ENCODE data around the gene INPP4B.

Gene INPP4B

GRCh38 chr4:142307857-142308256 lies 538.2 kb downstream of the INPP4B start:
- no peak for DNase-seq
- H3K27ac ChIP-seq (ENCODE audit: low read length), result no peak overlapping the region

GRCh38 chr4:142297313-142297712 lies 548.8 kb downstream of the INPP4B start:
- ATAC-seq (ENCODE audit: insufficient read depth, low read depth), result no peak
- no peaks in the 10 kb centered on the region for H3K79me2 ChIP-seq (ENCODE audit: insufficient read depth, low read length)
- H3K9ac ChIP-seq (ENCODE audit: low read depth, low read length), result no peak overlapping the region
- H3K4me3 ChIP-seq (ENCODE audit: low read depth in 1 of 2, low read length in 2 of 2), result no peak overlapping the region
- no peak overlapping the region for H2AFZ ChIP-seq (ENCODE audit: low read depth, low read length)
- H3K4me1 ChIP-seq (ENCODE audit: insufficient read depth, low read length), result no peaks in the 10 kb centered on the region
- H3K4me2 ChIP-seq (ENCODE audit: insufficient read depth, low read length), result no peak overlapping the region
- H4K20me1 ChIP-seq (ENCODE audit: insufficient read depth, low read length), result no peaks in the 10 kb centered on the region
- no peak for DNase-seq
- no peak overlapping the region for H3K27ac ChIP-seq (ENCODE audit: low read length)
- no peaks in the 10 kb centered on the region for H3K27me3 ChIP-seq (ENCODE audit: insufficient read depth, low read length, poor library complexity)
- TF ChIP-seq EZH2 (IDR thresholded peaks at IDR 0.05; ENCODE audit: borderline replicate concordance, low read depth, low read length, severe bottlenecking) (no peak), CTCF (IDR thresholded peaks at IDR 0.05; ENCODE audit: borderline replicate concordance, extremely low read depth, low read length, poor library complexity, severe bottlenecking) (no peak)
- peaks cover 29% of the 10 kb centered on the region; the same call in 1 of the 2 replicates for H3K36me3 ChIP-seq (ENCODE audit: insufficient read depth, low read length)
- H3K9me3 ChIP-seq (ENCODE audit: insufficient read depth, low read length, severe bottlenecking), result no peaks in the 10 kb centered on the region

More at GRCh38 chr4:142307857-142308256, 538.2 kb downstream of the INPP4B start:
- no peak overlapping the region for H3K9ac ChIP-seq (ENCODE audit: low read depth, low read length)
- ATAC-seq (ENCODE audit: insufficient read depth, low read depth), result no peak
- no peaks in the 10 kb centered on the region for H4K20me1 ChIP-seq (ENCODE audit: insufficient read depth, low read length)
- no peaks in the 10 kb centered on the region for H3K27me3 ChIP-seq (ENCODE audit: insufficient read depth, low read length, poor library complexity)
- H2AFZ ChIP-seq (ENCODE audit: low read depth, low read length), result no peak overlapping the region
- H3K4me2 ChIP-seq (ENCODE audit: insufficient read depth, low read length), result no peak overlapping the region
- H3K9me3 ChIP-seq (ENCODE audit: insufficient read depth, low read length, severe bottlenecking), result no peaks in the 10 kb centered on the region
- H3K4me3 ChIP-seq (ENCODE audit: low read depth in 1 of 2, low read length in 2 of 2), result no peak overlapping the region
- no peaks in the 10 kb centered on the region for H3K4me1 ChIP-seq (ENCODE audit: insufficient read depth, low read length)
- H3K36me3 ChIP-seq (ENCODE audit: insufficient read depth, low read length), result peaks cover 42% of the 10 kb centered on the region
- TF ChIP-seq CTCF (IDR thresholded peaks at IDR 0.05; ENCODE audit: borderline replicate concordance, extremely low read depth, low read length, poor library complexity, severe bottlenecking), result no peak
- no peak for TF ChIP-seq EZH2 (IDR thresholded peaks at IDR 0.05; ENCODE audit: borderline replicate concordance, low read depth, low read length, severe bottlenecking)
- no peaks in the 10 kb centered on the region for H3K79me2 ChIP-seq (ENCODE audit: insufficient read depth, low read length)

GRCh38 chr4:142293536-142293935 lies 552.6 kb downstream of the INPP4B start:
- no peak overlapping the region for H3K4me3 ChIP-seq (ENCODE audit: low read depth in 1 of 2, low read length in 2 of 2)
- no peak overlapping the region for H2AFZ ChIP-seq (ENCODE audit: low read depth, low read length)
- no peaks in the 10 kb centered on the region for H3K27me3 ChIP-seq (ENCODE audit: insufficient read depth, low read length, poor library complexity)
- H3K36me3 ChIP-seq (ENCODE audit: insufficient read depth, low read length), result peaks cover 9% of the 10 kb centered on the region; the same call in 1 of the 2 replicates
- no peaks in the 10 kb centered on the region for H3K9me3 ChIP-seq (ENCODE audit: insufficient read depth, low read length, severe bottlenecking)
- H3K79me2 ChIP-seq (ENCODE audit: insufficient read depth, low read length), result no peaks in the 10 kb centered on the region
- no peak overlapping the region for H3K9ac ChIP-seq (ENCODE audit: low read depth, low read length)
- ATAC-seq (ENCODE audit: insufficient read depth, low read depth) (no peak), DNase-seq (no peak)
- H3K4me1 ChIP-seq (ENCODE audit: insufficient read depth, low read length), result no peaks in the 10 kb centered on the region
- H3K4me2 ChIP-seq (ENCODE audit: insufficient read depth, low read length), result no peak overlapping the region
- no peak for TF ChIP-seq CTCF (IDR thresholded peaks at IDR 0.05; ENCODE audit: borderline replicate concordance, extremely low read depth, low read length, poor library complexity, severe bottlenecking)
- no peak for TF ChIP-seq EZH2 (IDR thresholded peaks at IDR 0.05; ENCODE audit: borderline replicate concordance, low read depth, low read length, severe bottlenecking)
- no peaks in the 10 kb centered on the region for H4K20me1 ChIP-seq (ENCODE audit: insufficient read depth, low read length)
- no peak overlapping the region for H3K27ac ChIP-seq (ENCODE audit: low read length)

- Histone ChIP-seq H2AFZ (ENCODE audit: low read depth, low read length) (no peak overlapping the region), H3K4me1 (ENCODE audit: insufficient read depth, low read length) (no peaks in the 10 kb centered on the region), H3K9me3 (ENCODE audit: insufficient read depth, low read length, severe bottlenecking) (no peaks in the 10 kb centered on the region), H3K4me2 (ENCODE audit: insufficient read depth, low read length) (no peak overlapping the region), H3K4me3 (ENCODE audit: low read depth in 1 of 2, low read length in 2 of 2) (no peak overlapping the region), H3K27me3 (ENCODE audit: insufficient read depth, low read length, poor library complexity) (no peaks in the 10 kb centered on the region), H3K27ac (ENCODE audit: low read length) (no peak overlapping the region), H3K9ac (ENCODE audit: low read depth, low read length) (no peak overlapping the region), H3K36me3 (ENCODE audit: insufficient read depth, low read length) (peaks cover 5% of the 10 kb centered on the region; the same call in 1 of the 2 replicates), H3K79me2 (ENCODE audit: insufficient read depth, low read length) (no peaks in the 10 kb centered on the region), H4K20me1 (ENCODE audit: insufficient read depth, low read length) (no peaks in the 10 kb centered on the region)
- no peak for DNase-seq
- no peak for TF ChIP-seq EZH2 (IDR thresholded peaks at IDR 0.05; ENCODE audit: borderline replicate concordance, low read depth, low read length, severe bottlenecking)
- no peak for ATAC-seq (ENCODE audit: insufficient read depth, low read depth)
Observed at GRCh38 chr4:142292231-142292630, 553.9 kb downstream of the INPP4B start.

All from DND-41 (cell line).